Effector memory CD4-positive, alpha-beta T cell (primary cell): ENCODE results near the gene TMEM108.

Experiments used
- DNase-seq, 3 donors: peaks; one replicate each; pipeline ENCODE4 v3.0.0-alpha.2; 2020
- H3K27ac ChIP-seq: 2 replicates; pipeline ENCODE4 v1.7.0; 2013; ENCODE audit warnings: mild to moderate bottlenecking, low read length, moderate library complexity; ENCODE audit not compliant: insufficient read depth, poor library complexity, severe bottlenecking
- H3K27me3 ChIP-seq: replicated peaks from 2 replicates; pipeline ENCODE4 v1.7.0; 2013; ENCODE audit warnings: mild to moderate bottlenecking, low read length; ENCODE audit not compliant: insufficient read depth, control insufficient read depth, poor library complexity, severe bottlenecking
- H3K36me3 ChIP-seq: 2 replicates; pipeline ENCODE4 v1.7.0; 2013; ENCODE audit warnings: mild to moderate bottlenecking, low read length, moderate library complexity; ENCODE audit not compliant: control insufficient read depth, insufficient read depth
- H3K4me1 ChIP-seq: 2 replicates; pipeline ENCODE4 v1.7.0; 2013; ENCODE audit warnings: low read length, mild to moderate bottlenecking; ENCODE audit not compliant: control insufficient read depth, insufficient read depth, poor library complexity, severe bottlenecking
- H3K4me3 ChIP-seq: 2 replicates; pipeline ENCODE4 v1.7.0; 2013; ENCODE audit warnings: low read length, low read depth, mild to moderate bottlenecking; ENCODE audit not compliant: insufficient read depth, poor library complexity, severe bottlenecking
- H3K9me3 ChIP-seq: 2 replicates; pipeline ENCODE4 v1.7.0; 2013; ENCODE audit warnings: mild to moderate bottlenecking, low read length, moderate library complexity; ENCODE audit not compliant: control insufficient read depth

TMEM108 gene

GRCh38 chr3:133023362-133023761 is 14.8 kb upstream of the TMEM108 start:
- no peak for DNase-seq
- no peaks in the 10 kb centered on the region for H3K4me1 ChIP-seq
- no peaks in the 10 kb centered on the region for H3K27me3 ChIP-seq
- H3K9me3 ChIP-seq: no peaks in the 10 kb centered on the region
- H3K27ac ChIP-seq: no peak overlapping the region
- H3K36me3 ChIP-seq: no peaks in the 10 kb centered on the region
- no peak overlapping the region for H3K4me3 ChIP-seq

- no peaks in the 10 kb centered on the region for H3K27me3 ChIP-seq
- H3K9me3 ChIP-seq: no peaks in the 10 kb centered on the region
- no peak overlapping the region for H3K27ac ChIP-seq
- H3K4me3 ChIP-seq: no peak overlapping the region
- H3K4me1 ChIP-seq: no peaks in the 10 kb centered on the region
- DNase-seq: no peak
- no peaks in the 10 kb centered on the region for H3K36me3 ChIP-seq
Measured at GRCh38 chr3:133025546-133025945, 12.6 kb upstream of the TMEM108 start.

GRCh38 chr3:133032301-133032700 is 5.9 kb upstream of the TMEM108 start:
- H3K27me3 ChIP-seq: no peaks in the 10 kb centered on the region

GRCh38 chr3:133037436-133037835 is 755 bp upstream of the TMEM108 start:
- Histone ChIP-seq H3K4me1 (peaks cover 4% of the 10 kb centered on the region), H3K36me3 (no peaks in the 10 kb centered on the region), H3K27me3 (peaks cover 3% of the 10 kb centered on the region), H3K9me3 (no peaks in the 10 kb centered on the region), H3K27ac (no peak overlapping the region), H3K4me3 (no peak overlapping the region)
- no peak for DNase-seq

More at GRCh38 chr3:133032301-133032700, 5.9 kb upstream of the TMEM108 start:
- Histone ChIP-seq H3K36me3 (no peaks in the 10 kb centered on the region), H3K4me1 (no peaks in the 10 kb centered on the region), H3K4me3 (no peak overlapping the region), H3K9me3 (no peaks in the 10 kb centered on the region), H3K27ac (no peak overlapping the region)
- no peak for DNase-seq

- Histone ChIP-seq H3K27me3 (peaks cover 3% of the 10 kb centered on the region), H3K27ac (no peak overlapping the region), H3K4me3 (no peak overlapping the region)
Measured at GRCh38 chr3:133038731-133039375, 662 bp downstream of the TMEM108 start.

GRCh38 chr3:133040696-133041523 is 2.7 kb downstream of the TMEM108 start:
- Histone ChIP-seq H3K4me1 (peaks cover 4% of the 10 kb centered on the region), H3K36me3 (no peaks in the 10 kb centered on the region), H3K27me3 (peaks cover 3% of the 10 kb centered on the region), H3K4me3 (no peak overlapping the region), H3K9me3 (no peaks in the 10 kb centered on the region), H3K27ac (no peak overlapping the region)
- DNase-seq: no peak

More at GRCh38 chr3:133038731-133039375, 662 bp downstream of the TMEM108 start:
- DNase-seq: no peak
- peaks cover 4% of the 10 kb centered on the region for H3K4me1 ChIP-seq
- no peaks in the 10 kb centered on the region for H3K9me3 ChIP-seq
- no peaks in the 10 kb centered on the region for H3K36me3 ChIP-seq

GRCh38 chr3:133041524-133041829 is 3.3 kb downstream of the TMEM108 start:
- no peak overlapping the region for H3K4me3 ChIP-seq
- peaks cover 3% of the 10 kb centered on the region for H3K27me3 ChIP-seq
- no peak for DNase-seq

GRCh38 chr3:133042778-133043177 is 4.6 kb downstream of the TMEM108 start:
- DNase-seq: no peak
- Histone ChIP-seq H3K27me3 (peaks cover 3% of the 10 kb centered on the region), H3K27ac (no peak overlapping the region), H3K36me3 (no peaks in the 10 kb centered on the region), H3K4me1 (peaks cover 4% of the 10 kb centered on the region), H3K9me3 (no peaks in the 10 kb centered on the region), H3K4me3 (no peak overlapping the region)

More at GRCh38 chr3:133041524-133041829, 3.3 kb downstream of the TMEM108 start:
- Histone ChIP-seq H3K4me1 (peaks cover 4% of the 10 kb centered on the region), H3K9me3 (no peaks in the 10 kb centered on the region), H3K27ac (no peak overlapping the region), H3K36me3 (no peaks in the 10 kb centered on the region)

- H3K27ac ChIP-seq: no peak overlapping the region
- H3K4me3 ChIP-seq: no peak overlapping the region
- no peak for DNase-seq
- H3K36me3 ChIP-seq: no peaks in the 10 kb centered on the region
- no peaks in the 10 kb centered on the region for H3K27me3 ChIP-seq
- no peaks in the 10 kb centered on the region for H3K9me3 ChIP-seq
- H3K4me1 ChIP-seq: no peaks in the 10 kb centered on the region
Measured at GRCh38 chr3:133047980-133048379, 9.8 kb downstream of the TMEM108 start.

GRCh38 chr3:133049491-133049890 is 11.3 kb downstream of the TMEM108 start:
- Histone ChIP-seq H3K27me3 (no peaks in the 10 kb centered on the region), H3K36me3 (no peaks in the 10 kb centered on the region), H3K27ac (no peak overlapping the region), H3K9me3 (no peaks in the 10 kb centered on the region), H3K4me3 (no peak overlapping the region), H3K4me1 (no peaks in the 10 kb centered on the region)
- DNase-seq: no peak
